Kidney (tissue), 14 donors: ENCODE data around the gene WWC1. TPM values are rescaled to one million over a fixed set of nuclear protein-coding genes. Genes with fewer than 3 reads are reported as not detected.

Experiments
- DNase-seq, 5 donors: peaks; one replicate each; pipeline ENCODE4 v3.0.0-alpha.2; 2013 to 2020
- FAIRE-seq: peaks from 2 replicates; lab custom pipeline; 2012; peaks lifted over from hg19 to GRCh38; lab: Jason Lieb, UNC
- H3K27ac ChIP-seq, 2 donors: one replicate each; pipeline ENCODE4 v1.7.0; 2013; ENCODE audit warnings: low read depth in 2 of 2, low read length in 2 of 2, inconsistent platforms in 1 of 2
- H3K27me3 ChIP-seq: one replicate; pipeline ENCODE4 v1.7.1; 2013; ENCODE audit warnings: low read length, inconsistent platforms; ENCODE audit not compliant: control insufficient read depth, insufficient read depth
- H3K36me3 ChIP-seq, 3 donors: one replicate each; pipeline versions ENCODE4 v1.7.0 to v1.7.1; 2013; ENCODE audit warnings: low read length in 3 of 3, control low read depth in 1 of 3, inconsistent platforms in 1 of 3; ENCODE audit not compliant: insufficient read depth in 3 of 3, control insufficient read depth in 2 of 3
- H3K4me1 ChIP-seq, 3 donors: one replicate each; pipeline versions ENCODE4 v1.7.0 to v1.7.1; 2013; ENCODE audit warnings: low read length in 3 of 3, inconsistent platforms in 1 of 3, low read depth in 1 of 3; ENCODE audit not compliant: control insufficient read depth in 2 of 3, insufficient read depth in 2 of 3
- H3K4me3 ChIP-seq, 3 donors: one replicate each; pipeline versions ENCODE4 v1.7.0 to v1.8.1; 2013; ENCODE audit warnings: low read length in 3 of 3, control low read depth in 1 of 3, inconsistent platforms in 1 of 3
- H3K9ac ChIP-seq, 3 donors: one replicate each; pipeline versions ENCODE4 v1.7.0 to v1.7.1; 2013; ENCODE audit warnings: low read length in 3 of 3, control low read depth in 1 of 3, inconsistent platforms in 1 of 3
- H3K9me3 ChIP-seq, 3 donors: one replicate each; pipeline versions ENCODE4 v1.7.0 to v1.7.1; 2013; ENCODE audit warnings: low read length in 3 of 3, control low read depth in 1 of 3, inconsistent platforms in 1 of 3; ENCODE audit not compliant: control insufficient read depth in 2 of 3, insufficient read depth in 1 of 3
- CTCF ChIP-seq: IDR thresholded peaks from 3 replicates; pipeline ENCODE4 v1.5.1; 2012; ENCODE audit warnings: mild to moderate bottlenecking, moderate library complexity, borderline replicate concordance; ENCODE audit not compliant: insufficient read depth; ENCODE audit errors: extremely low read depth
- intact Hi-C: fragments of 100-400 bp; cut with DNase I; formaldehyde crosslinking; loops from one replicate; pipeline ENCODE4 v1.11.1; 2022
- polyA plus RNA-seq: library from polyadenylated mRNA; stranded (reverse); fragments of 350-450 nt; fragmentation: Illumina TruSeq; extraction: RNeasy Lipid Tissue Mini Kit (QIAGEN cat#74804); gene quantifications from one replicate; pipeline ENCODE4 v1.2.3, GENCODE V29; 2014; ENCODE audit warnings: low read depth, low replicate concordance; ENCODE audit not compliant: insufficient read depth
- total RNA-seq: library from RNA; stranded (reverse); fragmentation: NEBNext Ultra II Directional; extraction: Animal tissue kit (Norgen Biotek cat#: 25700); gene quantifications from one replicate; pipeline ENCODE4 v1.2.1, GENCODE V29; 2021
- donor health status: control.
- donor health status: control.
- donor health status: control.
- donor health status: control.
- donor health status: control.
- donor health status: DM: yes; HTN: yes; CAD: no.
- donor health status: Normal renal cell carcinoma (clear cell type).

The WWC1 gene
- total and polyA plus RNA-seq, 2 donors from 2014 or later: 74.4 to 174 TPM

- no peaks in the 10 kb centered on the region for H3K4me1 ChIP-seq
- no peaks in the 10 kb centered on the region for H3K9me3 ChIP-seq
- H3K9ac ChIP-seq: no peak overlapping the region
- H3K4me3 ChIP-seq: no peak overlapping the region
- no peak for TF ChIP-seq CTCF
- intact Hi-C loops: no loop called here
- H3K27ac ChIP-seq: no peak overlapping the region
- no peaks in the 10 kb centered on the region for H3K36me3 ChIP-seq
- DNase-seq (no peak), FAIRE-seq (no peak)
- no peaks in the 10 kb centered on the region for H3K27me3 ChIP-seq
Observed at GRCh38 chr5:168251259-168251658, 40.2 kb upstream of the WWC1 start.

GRCh38 chr5:168254013-168254693 lies 37.3 kb upstream of the WWC1 start:
- no peaks in the 10 kb centered on the region for H3K4me1 ChIP-seq
- H3K9ac ChIP-seq: no peak overlapping the region
- no peak overlapping the region for H3K27ac ChIP-seq
- intact Hi-C loops: no loop called here
- no peak for DNase-seq
- H3K27me3 ChIP-seq: no peaks in the 10 kb centered on the region
- no peaks in the 10 kb centered on the region for H3K36me3 ChIP-seq
- FAIRE-seq: no peak
- no peak for TF ChIP-seq CTCF
- no peak overlapping the region for H3K4me3 ChIP-seq
- H3K9me3 ChIP-seq: no peaks in the 10 kb centered on the region

- H3K27me3 ChIP-seq: no peaks in the 10 kb centered on the region
- peaks cover 0 to 6% (median 0%) of the 10 kb centered on the region in 3 donors for H3K4me1 ChIP-seq
- no peak overlapping the region for H3K4me3 ChIP-seq
- no peak for FAIRE-seq
- DNase-seq: peak in 3 of 5 donors; percentile 48 to 91 (median 63)
- no peak for TF ChIP-seq CTCF
- H3K36me3 ChIP-seq: no peaks in the 10 kb centered on the region
- no peak overlapping the region for H3K9ac ChIP-seq
- H3K27ac ChIP-seq: no peak overlapping the region
- no peaks in the 10 kb centered on the region for H3K9me3 ChIP-seq
- intact Hi-C loops: no loop called here
Observed at GRCh38 chr5:168260353-168261226, 30.9 kb upstream of the WWC1 start.
